IMR-90 (cell line): ENCODE results near the gene SH2D7. TPM values are rescaled to one million over a fixed set of nuclear protein-coding genes. Genes with fewer than 3 reads are reported as not detected.

Source experiments
- ATAC-seq: fragments of 200-7000 bp; cut with Tn5 transposase; 2 replicates; pipeline ENCODE4 v1.9.1; 2020; ENCODE audit warnings: low read depth, mild to moderate bottlenecking, moderate library complexity
- BruUV-seq: library from RNA; stranded (reverse); fragments of 400-500 nt; replicated peaks from 2 replicates; lab custom pipeline; 2021; lab: Mats Ljungman, UMichigan
- CTCF ChIA-PET: fragments of 300-600 bp; formaldehyde crosslinking; extraction: SDS; loops from one replicate; lab custom pipeline; 2021; ENCODE audit warnings: antibody characterized with exemption; lab: Yijun Ruan, JAX
- POLR2A ChIA-PET: fragments of 300-600 bp; sonication (Branson Sonifier 250); formaldehyde crosslinking; loops from one replicate; lab custom pipeline; 2022; ENCODE audit warnings: antibody characterized with exemption; ENCODE audit not compliant: unreplicated experiment; lab: Charles Lee
- DNase-seq: peaks from one replicate; pipeline ENCODE4 v3.0.0; 2013
- H2AFZ ChIP-seq: replicated peaks from 2 replicates; pipeline ENCODE3; 2013; ENCODE audit warnings: low read length, mild to moderate bottlenecking; ENCODE audit not compliant: poor library complexity
- H2AK5ac ChIP-seq: 2 replicates; pipeline ENCODE4 v1.6.1; 2013; ENCODE audit warnings: low read depth, low read length, inconsistent platforms
- H2AK9ac ChIP-seq: replicated peaks from 2 replicates; pipeline ENCODE3; 2013; ENCODE audit warnings: mild to moderate bottlenecking, low read depth, low read length, moderate library complexity; ENCODE audit not compliant: poor library complexity
- H2BK120ac ChIP-seq: 2 replicates; pipeline ENCODE4 v1.6.1; 2013; ENCODE audit warnings: low read depth, low read length, inconsistent platforms
- H2BK15ac ChIP-seq: 3 replicates; pipeline ENCODE4 v1.6.1; 2013; ENCODE audit warnings: low read depth, low read length, inconsistent platforms
- H2BK20ac ChIP-seq: 2 replicates; pipeline ENCODE4 v1.6.1; 2013; ENCODE audit warnings: low read depth, mild to moderate bottlenecking, inconsistent platforms, low read length, moderate library complexity
- H2BK5ac ChIP-seq: 2 replicates; pipeline ENCODE4 v1.6.1; 2013; ENCODE audit warnings: mild to moderate bottlenecking, low read depth, low read length, inconsistent platforms; ENCODE audit not compliant: poor library complexity, severe bottlenecking
- H3K14ac ChIP-seq: replicated peaks from 2 replicates; pipeline ENCODE4 v1.6.1; 2013; ENCODE audit warnings: low read depth, low read length, inconsistent platforms
- H3K18ac ChIP-seq: 2 replicates; pipeline ENCODE4 v1.6.1; 2013; ENCODE audit warnings: low read depth, low read length, control low read depth
- H3K23ac ChIP-seq: 2 replicates; pipeline ENCODE4 v1.6.1; 2013; ENCODE audit warnings: low read depth, low read length, inconsistent platforms
- H3K27ac ChIP-seq: 2 replicates; pipeline ENCODE4 v1.5.1; 2013; ENCODE audit warnings: mild to moderate bottlenecking, control low read depth, low read length; ENCODE audit not compliant: insufficient read depth
- H3K27me3 ChIP-seq: 2 replicates; pipeline ENCODE4 v1.6.1; 2013; ENCODE audit warnings: low read length; ENCODE audit not compliant: control insufficient read depth, insufficient read depth
- H3K36me3 ChIP-seq: 2 replicates; pipeline ENCODE4 v1.6.1; 2013; ENCODE audit warnings: low read length, mixed read lengths; ENCODE audit not compliant: control insufficient read depth, insufficient read depth
- H3K4ac ChIP-seq: 2 replicates; pipeline ENCODE4 v1.6.1; 2013; ENCODE audit warnings: low read depth, low read length, inconsistent platforms
- H3K4me1 ChIP-seq: 2 replicates; pipeline ENCODE4 v1.6.1; 2013; ENCODE audit warnings: low read length, mixed read lengths; ENCODE audit not compliant: control insufficient read depth, insufficient read depth
- H3K4me2 ChIP-seq: 2 replicates; pipeline ENCODE4 v1.6.1; 2013; ENCODE audit warnings: low read depth, mild to moderate bottlenecking, control low read depth, low read length, moderate library complexity
- H3K4me3 ChIP-seq: 2 replicates; pipeline ENCODE4 v1.5.1; 2013; ENCODE audit warnings: low read depth, mild to moderate bottlenecking, control low read depth, low read length, moderate library complexity; ENCODE audit not compliant: insufficient read depth
- H3K56ac ChIP-seq: 2 replicates; pipeline ENCODE4 v1.6.1; 2013; ENCODE audit warnings: low read length, inconsistent platforms; ENCODE audit not compliant: insufficient read depth; ENCODE audit errors: extremely low read depth
- H3K79me1 ChIP-seq, 2 experiments: 2 replicates each; pipeline ENCODE4 v1.6.1; 2013; ENCODE audit warnings: low read length in 2 of 2, inconsistent platforms in 1 of 2, low read depth in 1 of 2
- H3K9ac ChIP-seq: 2 replicates; pipeline ENCODE4 v1.6.1; 2013; ENCODE audit warnings: low read depth, low read length, control low read depth
- H3K9me1 ChIP-seq: 2 replicates; pipeline ENCODE4 v1.6.1; 2013; ENCODE audit warnings: low read length, inconsistent platforms; ENCODE audit not compliant: insufficient read depth
- H3K9me3 ChIP-seq: 2 replicates; pipeline ENCODE4 v1.6.1; 2013; ENCODE audit warnings: low read length; ENCODE audit not compliant: control insufficient read depth, insufficient read depth
- H4K20me1 ChIP-seq: 2 replicates; pipeline ENCODE4 v1.6.1; 2013; ENCODE audit warnings: low read length, inconsistent platforms; ENCODE audit not compliant: insufficient read depth
- H4K5ac ChIP-seq: 2 replicates; pipeline ENCODE4 v1.6.1; 2013; ENCODE audit warnings: mild to moderate bottlenecking, low read depth, low read length, control low read depth
- H4K8ac ChIP-seq, 2 experiments: 2 replicates each; pipeline ENCODE4 v1.6.1; 2013; ENCODE audit warnings: low read depth in 2 of 2, low read length in 2 of 2, control low read depth in 1 of 2, inconsistent platforms in 1 of 2
- H4K91ac ChIP-seq: 2 replicates; pipeline ENCODE4 v1.6.1; 2013; ENCODE audit warnings: low read depth, low read length, inconsistent platforms; ENCODE audit not compliant: insufficient read depth
- CTCF ChIP-seq: conservative IDR thresholded peaks from 2 replicates; pipeline ENCODE4 v1.5.1; 2012; ENCODE audit warnings: mild to moderate bottlenecking, low read depth, low read length, improper control_type of control experiment
- ELK1 ChIP-seq: fragments of 150-350 bp; IDR thresholded peaks from 2 replicates; pipeline ENCODE4 v1.6.1; 2016; ENCODE audit warnings: low read depth, mild to moderate bottlenecking, low read length, moderate library complexity, borderline replicate concordance
- POLR2A ChIP-seq: IDR thresholded peaks from 2 replicates; pipeline ENCODE4 v1.6.1; 2012; ENCODE audit warnings: mild to moderate bottlenecking, low read depth, low read length
- RFX5 ChIP-seq: IDR thresholded peaks from 2 replicates; pipeline ENCODE4 v1.8.0; 2012; ENCODE audit warnings: low read depth, mild to moderate bottlenecking, low read length, moderate library complexity
- SMC3 ChIP-seq: fragments of 150-350 bp; IDR thresholded peaks from 2 replicates; pipeline ENCODE4 v1.6.1; 2016; ENCODE audit warnings: low read depth, mild to moderate bottlenecking, antibody characterized with exemption, low read length, moderate library complexity
- WGBS, 2 experiments: methylation state at CpG; one replicate each; pipeline versions ENCODE4 v1.1.5 to v1.1.7; 2013; ENCODE audit warnings: missing lambda C conversion rate in 2 of 2; ENCODE audit not compliant: insufficient read length in 1 of 2; ENCODE audit errors: extremely low coverage in 2 of 2; 5-methylcytosine and 5-hydroxymethylcytosine counted together
- dilution Hi-C: fragments of 300-500 bp; cut with HindIII; formaldehyde crosslinking; loops from one replicate; pipeline ENCODE4 v1.14.3; 2018; ENCODE audit warnings: low sequenced_read_pairs; ENCODE audit not compliant: unreplicated experiment
- in situ Hi-C: fragments of 300-500 bp; cut with MboI; formaldehyde crosslinking; loops from 3 replicates; pipeline ENCODE4 v1.14.3; 2019; ENCODE audit warnings: low sequenced_read_pairs, inconsistent platforms, mixed read lengths
- intact Hi-C: fragments of 100-400 bp; cut with micrococcal nuclease; formaldehyde crosslinking; loops from 2 replicates; pipeline ENCODE4 v1.10.0; 2022
- polyA plus RNA-seq, 3 experiments: library from polyadenylated mRNA; depleted of rRNA; stranded (reverse); fragments of >200 nt; gene quantifications; 2 replicates each; pipeline ENCODE4 v1.2.3, GENCODE V29; 2012; ENCODE audit warnings: low replicate concordance in 1 of 3
- total RNA-seq: library from RNA; depleted of rRNA; stranded (reverse); fragments of >200 nt; gene quantifications from 2 replicates; pipeline ENCODE4 v1.2.3, GENCODE V29; 2012

The SH2D7 gene
- total and polyA plus RNA-seq, 2 of the 4 experiments (the other 2 are of a cell fraction) = not detected

- Histone ChIP-seq H2AK5ac (no peak overlapping the region), H3K9me3 (no peaks in the 10 kb centered on the region), H2AK9ac (no peak overlapping the region), H3K27ac (no peak overlapping the region), H3K14ac (no peak overlapping the region), H3K4me2 (no peak overlapping the region), H2BK5ac (no peak overlapping the region), H3K9me1 (no peaks in the 10 kb centered on the region), H2AFZ (no peak overlapping the region), H3K4me1 (peaks cover 2% of the 10 kb centered on the region; the same call in 1 of the 2 replicates), H3K79me1 (no peaks in the 10 kb centered on the region), H2BK120ac (no peak overlapping the region), H3K18ac (no peak overlapping the region), H3K36me3 (no peaks in the 10 kb centered on the region), H3K56ac (no peak overlapping the region), H4K91ac (no peak overlapping the region), H3K27me3 (no peaks in the 10 kb centered on the region; the same call in 1 of the 2 replicates), H4K8ac (no peak overlapping the region), H2BK15ac (no peak overlapping the region), H3K4me3 (no peak overlapping the region), H3K23ac (no peak overlapping the region), H3K4ac (no peak overlapping the region), H3K9ac (no peak overlapping the region), H4K20me1 (peaks cover 11% of the 10 kb centered on the region; the same call in 1 of the 2 replicates), H4K5ac (no peak overlapping the region), H2BK20ac (no peak overlapping the region)
- no TSS peak for BruUV-seq
- no peak for DNase-seq
- intact Hi-C loops (no loop called here), dilution Hi-C loops (no loop called here), in situ Hi-C loops (loop anchor here (10.0 kb wide), 2 partner anchors 124 to 314 kb away; partner anchors contain the start of gene ACSBG1)
- CTCF ChIA-PET = interaction anchor here (1.2 to 1.7 kb wide), 4 partner anchors 129 to 188 kb away, joined by 3 to 7 read pairs (median 6); partner anchors contain the start of gene SKIC8
- TF ChIP-seq CTCF (no peak), RFX5 (no peak), SMC3 (no peak), ELK1 (no peak), POLR2A (no peak)
- POLR2A ChIA-PET = no interaction called here
- ATAC-seq = no peak
- WGBS, 2 experiments = no CpG with 5 or more reads among the region's 10 CpGs
These were observed 18.6 kb downstream of the SH2D7 start for GRCh38 chr15:78110916-78111475.
